AG09319 (cell line): ENCODE data around the gene GLRX.

Experiments used
- DNase-seq: peaks from one replicate; pipeline ENCODE4 v3.0.0-alpha.2; 2010; ENCODE audit warnings: low read depth; ENCODE audit errors: extremely low read depth
- TF ChIP-seq, protein P1 (sequence below): IDR thresholded peaks from 2 replicates; pipeline ENCODE4 v1.5.1; 2011; ENCODE audit warnings: low read depth, mild to moderate bottlenecking, inconsistent platforms, low read length, moderate library complexity

The GLRX gene

DNA sequence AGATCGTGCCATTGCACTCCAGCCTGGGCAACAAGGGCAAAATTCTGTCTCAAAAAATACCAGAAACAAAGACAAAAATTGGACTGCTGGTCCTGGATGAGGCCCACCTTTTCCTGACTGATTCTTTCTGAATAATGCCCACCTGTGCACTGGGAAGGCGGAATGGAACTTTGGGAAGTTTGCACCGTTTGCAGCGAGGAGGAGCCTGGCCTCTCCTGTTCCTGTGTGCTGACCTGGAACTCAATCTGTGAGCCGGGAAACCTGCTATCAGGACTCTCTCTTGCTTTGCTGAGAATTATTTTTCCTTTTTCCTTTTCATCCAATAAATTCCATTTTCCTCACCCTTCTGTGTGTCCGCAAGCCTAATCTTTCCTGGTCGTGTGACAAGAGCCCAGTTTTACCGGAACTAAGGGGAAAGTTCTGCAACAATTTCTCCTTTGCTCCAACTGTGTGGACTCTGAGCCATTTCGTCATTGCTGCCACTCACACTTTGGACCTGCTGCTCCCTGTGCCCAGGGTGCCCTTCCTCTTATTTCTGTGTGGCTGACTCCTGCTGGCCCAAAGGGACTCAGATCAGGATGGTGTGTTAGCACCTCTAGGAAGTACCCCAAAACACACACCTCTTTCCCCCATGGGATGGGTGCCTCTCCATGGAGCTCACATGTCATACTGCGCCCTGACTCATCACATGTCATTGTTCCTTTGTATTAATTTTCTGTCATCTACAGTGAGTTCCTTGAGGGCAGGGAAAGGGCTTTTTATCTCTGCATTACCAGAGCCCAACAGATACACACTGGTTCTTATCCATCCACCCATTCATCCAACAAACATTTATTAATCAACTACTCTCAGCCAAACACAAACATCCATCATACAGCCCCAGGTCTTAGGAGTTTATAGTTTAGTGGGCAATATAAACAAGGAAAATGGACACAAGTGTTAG lies 4.7 kb upstream of the GLRX start:
- TF ChIP-seq, protein P1, sequence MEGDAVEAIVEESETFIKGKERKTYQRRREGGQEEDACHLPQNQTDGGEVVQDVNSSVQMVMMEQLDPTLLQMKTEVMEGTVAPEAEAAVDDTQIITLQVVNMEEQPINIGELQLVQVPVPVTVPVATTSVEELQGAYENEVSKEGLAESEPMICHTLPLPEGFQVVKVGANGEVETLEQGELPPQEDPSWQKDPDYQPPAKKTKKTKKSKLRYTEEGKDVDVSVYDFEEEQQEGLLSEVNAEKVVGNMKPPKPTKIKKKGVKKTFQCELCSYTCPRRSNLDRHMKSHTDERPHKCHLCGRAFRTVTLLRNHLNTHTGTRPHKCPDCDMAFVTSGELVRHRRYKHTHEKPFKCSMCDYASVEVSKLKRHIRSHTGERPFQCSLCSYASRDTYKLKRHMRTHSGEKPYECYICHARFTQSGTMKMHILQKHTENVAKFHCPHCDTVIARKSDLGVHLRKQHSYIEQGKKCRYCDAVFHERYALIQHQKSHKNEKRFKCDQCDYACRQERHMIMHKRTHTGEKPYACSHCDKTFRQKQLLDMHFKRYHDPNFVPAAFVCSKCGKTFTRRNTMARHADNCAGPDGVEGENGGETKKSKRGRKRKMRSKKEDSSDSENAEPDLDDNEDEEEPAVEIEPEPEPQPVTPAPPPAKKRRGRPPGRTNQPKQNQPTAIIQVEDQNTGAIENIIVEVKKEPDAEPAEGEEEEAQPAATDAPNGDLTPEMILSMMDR, result no peak
- no peak for DNase-seq

DNA sequence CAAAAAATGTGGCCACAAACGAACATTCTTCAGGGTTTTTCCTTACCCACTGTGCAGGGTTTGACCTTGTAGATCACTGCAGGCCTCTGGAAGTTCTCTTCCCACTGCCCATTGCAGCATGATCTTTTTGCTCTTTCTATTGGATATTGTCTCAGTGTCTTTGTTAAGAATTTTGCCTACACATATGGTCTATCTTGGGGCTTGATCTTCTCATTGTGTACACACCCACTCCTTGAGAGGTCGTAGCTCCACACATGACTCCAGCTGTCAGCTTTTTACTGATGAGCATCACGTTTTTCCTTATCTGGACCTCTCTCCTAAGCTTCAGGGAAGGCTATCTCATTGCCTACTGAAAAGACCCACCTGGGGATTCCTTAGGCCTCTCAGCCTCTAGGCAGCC lies 3.0 kb upstream of the GLRX start:
- no peak for DNase-seq
- TF ChIP-seq, protein P1, result no peak

DNA sequence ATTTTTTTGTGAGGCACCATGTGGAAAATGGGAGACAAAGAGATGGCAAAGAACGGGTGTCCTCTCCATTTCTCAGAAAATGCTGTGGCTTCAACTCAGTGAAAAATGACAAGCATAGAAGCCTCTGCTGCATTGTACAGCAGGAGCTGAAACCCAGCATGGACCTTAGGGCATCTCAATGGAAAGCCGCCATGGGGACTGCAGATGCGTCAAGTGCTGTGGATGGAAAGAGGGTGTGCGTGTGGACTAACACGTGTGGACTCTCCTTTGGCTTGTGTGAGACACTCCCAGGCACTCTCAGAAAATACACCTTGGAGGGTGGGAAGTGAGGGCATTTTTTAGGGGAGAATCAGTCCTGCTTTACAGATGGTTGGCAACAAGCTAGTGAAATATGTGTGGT lies 2.2 kb upstream of the GLRX start:
- DNase-seq, result no peak
- TF ChIP-seq, protein P1, result no peak

DNA sequence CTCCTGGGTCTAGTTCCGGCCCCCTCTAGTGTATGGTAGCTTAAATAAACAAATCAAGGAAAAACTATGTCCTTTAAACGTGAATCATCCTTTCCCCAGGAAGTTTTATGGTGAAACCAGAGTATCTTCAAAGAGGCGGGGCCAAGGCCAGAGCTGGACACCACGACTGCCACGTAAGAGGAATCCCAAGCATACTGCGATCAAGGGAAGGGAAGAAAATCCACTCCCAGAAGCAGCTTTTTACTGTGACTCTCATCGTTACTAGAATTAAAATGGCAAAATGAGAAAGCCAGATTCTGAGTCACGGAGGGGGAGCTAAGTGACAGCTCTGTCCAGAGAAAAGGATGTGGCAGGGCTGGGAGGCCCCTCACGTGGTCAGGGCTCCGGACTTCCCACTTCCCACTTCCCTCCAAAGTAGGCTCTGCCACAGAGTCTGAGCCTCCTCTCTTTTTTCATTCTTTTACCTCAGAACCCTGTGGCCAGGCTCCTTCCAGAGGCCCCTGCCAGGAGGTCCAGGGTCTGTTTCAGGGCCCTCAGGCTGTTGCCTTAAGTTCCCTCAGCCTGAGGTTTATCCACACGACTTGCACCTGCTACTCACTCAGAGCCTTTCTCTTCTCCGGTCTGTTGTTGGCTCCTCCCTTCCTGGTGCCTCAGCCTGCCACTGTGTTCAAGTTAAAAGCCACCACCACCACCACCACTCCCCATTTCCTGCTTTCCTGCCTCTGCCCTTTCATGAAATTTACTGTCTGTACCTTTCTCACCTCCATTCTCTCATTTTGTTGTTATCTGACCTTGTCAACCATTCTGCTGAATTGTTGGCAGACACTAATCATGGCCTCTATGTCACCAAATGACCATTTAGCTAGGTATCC lies 1.4 kb upstream of the GLRX start:
- TF ChIP-seq, protein P1, result peak; percentile 7; the same call in 1 of the 2 replicates
- DNase-seq, result peak; percentile 80

DNA sequence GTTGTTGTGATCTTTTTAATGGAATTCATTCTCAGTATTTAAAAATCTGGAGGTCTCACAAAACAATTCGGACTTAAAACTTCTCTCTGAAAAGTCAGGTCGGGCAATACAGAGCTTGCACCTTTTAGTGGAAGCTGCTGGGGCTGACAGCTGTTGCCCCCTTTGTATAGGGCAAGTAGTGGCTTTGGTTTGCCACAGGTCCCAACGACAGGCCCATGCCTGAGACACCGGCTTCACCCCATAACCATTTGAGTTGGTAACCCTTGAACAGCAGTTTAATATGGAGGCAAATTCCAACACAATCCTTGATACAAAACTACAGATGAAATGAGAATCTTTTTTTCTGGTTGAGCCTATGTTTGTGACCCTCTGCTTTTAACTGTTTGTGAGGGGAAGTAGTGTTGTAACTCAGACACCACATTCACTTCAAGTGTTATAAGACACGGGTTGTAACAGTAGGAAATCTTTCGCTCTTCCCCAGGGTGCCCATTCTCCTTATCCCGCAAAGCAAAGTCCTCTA lies 752 bp upstream of the GLRX start:
- DNase-seq, result no peak
- TF ChIP-seq, protein P1, result no peak

DNA sequence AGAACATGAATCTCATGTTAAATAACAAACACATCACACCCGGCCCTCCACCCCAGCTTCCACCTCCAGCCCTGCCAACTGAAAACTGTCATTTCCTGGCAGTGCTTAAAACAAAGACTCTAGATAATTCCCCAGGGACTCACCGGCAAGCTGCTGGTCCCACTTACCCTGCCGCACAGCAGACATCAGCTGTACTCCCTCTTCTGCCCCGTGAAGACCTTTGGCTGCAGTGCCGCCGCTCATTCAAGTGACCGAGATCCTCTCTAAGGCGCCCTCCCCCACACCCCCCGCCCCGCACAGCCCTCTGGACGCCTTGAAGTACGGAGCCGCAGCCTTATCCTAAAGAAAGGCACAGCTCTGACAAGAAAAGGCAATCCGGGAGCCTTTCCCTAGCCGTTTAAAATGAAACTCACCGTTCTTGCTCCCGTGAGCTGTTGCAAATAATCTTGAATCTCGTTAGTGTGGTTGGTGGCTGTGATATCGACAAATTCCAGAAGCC lies 434 bp downstream of the GLRX start:
- no peak for DNase-seq
- TF ChIP-seq, protein P1, result no peak
